Ascending aorta (tissue), 2 donors: ENCODE results near the gene TMEM209. TPM values are rescaled to one million over a fixed set of nuclear protein-coding genes. Genes with fewer than 3 reads are reported as not detected.

Experiments used
- DNase-seq, 2 donors: peaks; one replicate each; pipeline ENCODE4 v3.0.0-alpha.2; 2019; ENCODE audit warnings: low spot score in 2 of 2
- H3K27ac ChIP-seq, 2 donors: fragments of 200-600 bp; sonication (generic); one replicate each; pipeline ENCODE4 v1.5.1; 2016 to 2017; ENCODE audit warnings: mild to moderate bottlenecking in 1 of 2
- H3K27me3 ChIP-seq: fragments of 200-600 bp; sonication (generic); one replicate; pipeline ENCODE4 v1.5.1; 2017
- H3K36me3 ChIP-seq, 2 donors: fragments of 200-600 bp; sonication (generic); one replicate each; pipeline ENCODE4 v1.5.1; 2016
- H3K4me1 ChIP-seq, 2 donors: fragments of 200-600 bp; sonication (generic); one replicate each; pipeline ENCODE4 v1.5.1; 2016 to 2017; ENCODE audit warnings: mild to moderate bottlenecking in 1 of 2
- H3K4me3 ChIP-seq, 2 donors: fragments of 200-600 bp; sonication (generic); one replicate each; pipeline ENCODE4 v1.5.1; 2016 to 2017; ENCODE audit warnings: mild to moderate bottlenecking in 1 of 2
- H3K9me3 ChIP-seq, 2 donors: fragments of 200-600 bp; sonication (generic); one replicate each; pipeline ENCODE4 v1.5.1; 2016
- CTCF ChIP-seq, 3 experiments: fragments of 200-600 bp in 2 of 3; fragments of 450-650 bp in 1 of 3; sonication (generic) in 2 of 3; IDR thresholded peaks; one replicate each; pipeline ENCODE4 v1.5.1; 2016 to 2019; ENCODE audit warnings: antibody characterized with exemption in 3 of 3, mild to moderate bottlenecking in 1 of 3, moderate library complexity in 1 of 3
- intact Hi-C: fragments of 100-400 bp; cut with DNase I; formaldehyde crosslinking; loops from one replicate; pipeline ENCODE4 v1.15.1; 2023
- total RNA-seq: library from RNA; depleted of rRNA; stranded (reverse); fragments of >200 nt; gene quantifications from one replicate; pipeline ENCODE4 v1.1.0, GENCODE V29; 2016

TMEM209 gene
- total RNA-seq, 1 donor from 2014 or later, result 5.3 TPM

- no peak for TF ChIP-seq CTCF (IDR thresholded peaks at IDR 0.05)
- intact Hi-C loops, result no loop called here
- no peak for DNase-seq
- no peaks in the 10 kb centered on the region for H3K4me1 ChIP-seq
- no peaks in the 10 kb centered on the region for H3K36me3 ChIP-seq
- no peaks in the 10 kb centered on the region for H3K9me3 ChIP-seq
- no peak overlapping the region for H3K27ac ChIP-seq
- H3K27me3 ChIP-seq, result no peaks in the 10 kb centered on the region
- H3K4me3 ChIP-seq, result no peak overlapping the region
These were observed 14.7 kb upstream of the TMEM209 start for GRCh38 chr7:130219871-130220270.

GRCh38 chr7:130218806-130219620 is 13.8 kb upstream of the TMEM209 start:
- Histone ChIP-seq H3K4me3 (no peak overlapping the region), H3K36me3 (no peaks in the 10 kb centered on the region), H3K27me3 (no peaks in the 10 kb centered on the region), H3K4me1 (no peaks in the 10 kb centered on the region), H3K9me3 (no peaks in the 10 kb centered on the region), H3K27ac (no peak overlapping the region)
- no peak for TF ChIP-seq CTCF (IDR thresholded peaks at IDR 0.05)
- no peak for DNase-seq
- intact Hi-C loops, result no loop called here

- no peak for TF ChIP-seq CTCF (IDR thresholded peaks at IDR 0.05)
- intact Hi-C loops, result no loop called here
- H3K36me3 ChIP-seq, result no peaks in the 10 kb centered on the region
These were observed 11.5 kb upstream of the TMEM209 start for GRCh38 chr7:130216750-130217149.

GRCh38 chr7:130216025-130216424 is 10.8 kb upstream of the TMEM209 start:
- no peak for TF ChIP-seq CTCF (IDR thresholded peaks at IDR 0.05)
- intact Hi-C loops, result no loop called here
- no peaks in the 10 kb centered on the region for H3K9me3 ChIP-seq
- H3K27ac ChIP-seq, result no peak overlapping the region
- H3K36me3 ChIP-seq, result no peaks in the 10 kb centered on the region
- DNase-seq, result no peak
- no peaks in the 10 kb centered on the region for H3K27me3 ChIP-seq
- H3K4me3 ChIP-seq, result no peak overlapping the region
- H3K4me1 ChIP-seq, result no peaks in the 10 kb centered on the region

More at GRCh38 chr7:130216750-130217149, 11.5 kb upstream of the TMEM209 start:
- Histone ChIP-seq H3K27ac (no peak overlapping the region), H3K27me3 (no peaks in the 10 kb centered on the region), H3K4me1 (no peaks in the 10 kb centered on the region), H3K9me3 (no peaks in the 10 kb centered on the region), H3K4me3 (no peak overlapping the region)
- no peak for DNase-seq

- DNase-seq, result no peak
- H3K27ac ChIP-seq, result no peak overlapping the region
- H3K9me3 ChIP-seq, result no peaks in the 10 kb centered on the region
- H3K27me3 ChIP-seq, result no peaks in the 10 kb centered on the region
- no peaks in the 10 kb centered on the region for H3K4me1 ChIP-seq
- H3K36me3 ChIP-seq, result no peaks in the 10 kb centered on the region
- intact Hi-C loops, result no loop called here
- TF ChIP-seq CTCF (IDR thresholded peaks at IDR 0.05), result no peak
- H3K4me3 ChIP-seq, result no peak overlapping the region
These were observed 8.6 kb upstream of the TMEM209 start for GRCh38 chr7:130213828-130214227.
